Keratinocyte (primary cell): ENCODE results near the gene THOC2.

Source experiments
- EZH2 ChIP-seq: IDR thresholded peaks from one replicate; pipeline ENCODE4 v1.6.1; 2012; ENCODE audit warnings: inconsistent platforms, mild to moderate bottlenecking, low read length, moderate library complexity
- TF ChIP-seq, protein P1 (sequence below), 3 experiments: IDR thresholded peaks in 1 of 3; conservative IDR thresholded peaks in 1 of 3; optimal IDR thresholded peaks in 1 of 3; 2 replicates in 2 of 3; 3 replicates in 1 of 3; pipeline versions ENCODE3 to v1.5.1; 2011; ENCODE audit warnings: low read length in 3 of 3, mild to moderate bottlenecking in 3 of 3, moderate library complexity in 2 of 3, control low read depth in 1 of 3, inconsistent platforms in 1 of 3; ENCODE audit not compliant: insufficient read depth in 2 of 3; ENCODE audit errors: extremely low read depth in 1 of 3

DNA sequence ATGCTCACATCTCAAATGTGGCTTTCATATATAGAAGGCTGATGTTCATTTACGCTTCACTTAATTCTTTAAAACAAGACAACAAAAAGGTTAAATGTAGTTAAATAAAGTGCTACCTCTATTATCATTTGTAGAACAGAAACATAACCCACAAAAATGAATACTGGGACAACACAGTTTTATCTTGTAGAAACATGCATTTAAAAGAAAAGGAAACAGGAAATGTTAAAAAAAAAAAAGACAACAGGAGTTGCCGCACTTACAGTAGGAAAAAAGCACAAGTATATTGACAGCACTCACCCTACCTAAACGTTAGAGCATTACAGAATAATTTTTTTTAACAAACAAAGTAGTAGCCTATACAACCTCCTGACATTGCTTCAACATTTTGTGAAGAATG, 4.8 kb downstream of the THOC2 start:
- TF ChIP-seq, protein P1, sequence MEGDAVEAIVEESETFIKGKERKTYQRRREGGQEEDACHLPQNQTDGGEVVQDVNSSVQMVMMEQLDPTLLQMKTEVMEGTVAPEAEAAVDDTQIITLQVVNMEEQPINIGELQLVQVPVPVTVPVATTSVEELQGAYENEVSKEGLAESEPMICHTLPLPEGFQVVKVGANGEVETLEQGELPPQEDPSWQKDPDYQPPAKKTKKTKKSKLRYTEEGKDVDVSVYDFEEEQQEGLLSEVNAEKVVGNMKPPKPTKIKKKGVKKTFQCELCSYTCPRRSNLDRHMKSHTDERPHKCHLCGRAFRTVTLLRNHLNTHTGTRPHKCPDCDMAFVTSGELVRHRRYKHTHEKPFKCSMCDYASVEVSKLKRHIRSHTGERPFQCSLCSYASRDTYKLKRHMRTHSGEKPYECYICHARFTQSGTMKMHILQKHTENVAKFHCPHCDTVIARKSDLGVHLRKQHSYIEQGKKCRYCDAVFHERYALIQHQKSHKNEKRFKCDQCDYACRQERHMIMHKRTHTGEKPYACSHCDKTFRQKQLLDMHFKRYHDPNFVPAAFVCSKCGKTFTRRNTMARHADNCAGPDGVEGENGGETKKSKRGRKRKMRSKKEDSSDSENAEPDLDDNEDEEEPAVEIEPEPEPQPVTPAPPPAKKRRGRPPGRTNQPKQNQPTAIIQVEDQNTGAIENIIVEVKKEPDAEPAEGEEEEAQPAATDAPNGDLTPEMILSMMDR (optimal IDR thresholded peaks at IDR 0.05 in 1 of 3, IDR thresholded peaks at IDR 0.05 in 1 of 3, conservative IDR thresholded peaks at IDR 0.05 in 1 of 3; ENCODE audit: extremely low read depth in 1 of 3, insufficient read depth in 2 of 3, low read length in 3 of 3): no peak
- TF ChIP-seq EZH2: no peak
